H1 (cell line): ENCODE measurements around the gene MYO18A. TPM values are rescaled to one million over a fixed set of nuclear protein-coding genes. Genes with fewer than 3 reads are reported as not detected.
A peak's percentile ranks its signal among the peaks of the same experiment; 100 is the strongest.

Experiments
- CTCF ChIA-PET: fragments of 300-600 bp; sonication (Branson Sonifier 250); formaldehyde crosslinking; loops from one replicate; lab custom pipeline; 2021; ENCODE audit not compliant: partially characterized antibody; lab: Charles Lee
- POLR2A ChIA-PET: fragments of 300-600 bp; sonication (Branson Sonifier 250); formaldehyde crosslinking; loops from one replicate; lab custom pipeline; 2021; ENCODE audit warnings: inconsistent platforms; ENCODE audit not compliant: partially characterized antibody; lab: Charles Lee
- DNase-seq, 2 experiments: peaks; one replicate each; pipeline versions ENCODE4 v3.0.0 to v3.0.0-alpha.2; 2010 to 2022; ENCODE audit warnings: low spot score in 2 of 2, low read depth in 1 of 2, mixed read lengths in 1 of 2
- FAIRE-seq: peaks from 2 replicates; lab custom pipeline; 2011; peaks lifted over from hg19 to GRCh38; lab: Jason Lieb, UNC
- H2AFZ ChIP-seq: 2 replicates; pipeline ENCODE4 v1.8.1; 2012; ENCODE audit warnings: low read length, inconsistent platforms
- H2AK5ac ChIP-seq: 2 replicates; pipeline ENCODE4 v1.6.1; 2013; ENCODE audit warnings: low read depth, low read length
- H2BK120ac ChIP-seq: replicated peaks from 2 replicates; pipeline ENCODE3; 2013; ENCODE audit warnings: low read depth, low read length, inconsistent platforms
- H2BK12ac ChIP-seq: 2 replicates; pipeline ENCODE4 v1.6.1; 2013; ENCODE audit warnings: low read depth, low read length
- H2BK15ac ChIP-seq: 2 replicates; pipeline ENCODE4 v1.6.1; 2013; ENCODE audit warnings: low read length
- H2BK20ac ChIP-seq: 2 replicates; pipeline ENCODE4 v1.6.1; 2013; ENCODE audit warnings: low read length
- H2BK5ac ChIP-seq: 2 replicates; pipeline ENCODE4 v1.6.1; 2013; ENCODE audit warnings: low read depth, low read length
- H3K14ac ChIP-seq: 2 replicates; pipeline ENCODE4 v1.6.1; 2013; ENCODE audit warnings: inconsistent platforms; ENCODE audit not compliant: insufficient read length
- H3K18ac ChIP-seq: 2 replicates; pipeline ENCODE4 v1.6.1; 2013; ENCODE audit warnings: low read length; ENCODE audit errors: extremely low read depth
- H3K23ac ChIP-seq: 2 replicates; pipeline ENCODE4 v1.6.1; 2013; ENCODE audit warnings: inconsistent platforms; ENCODE audit not compliant: insufficient read length
- H3K23me2 ChIP-seq: 2 replicates; pipeline ENCODE4 v1.6.1; 2013; ENCODE audit warnings: low read depth, low read length
- H3K27ac ChIP-seq: 2 replicates; pipeline ENCODE4 v1.6.1; 2011; ENCODE audit warnings: low read depth, low read length, inconsistent platforms
- H3K27me3 ChIP-seq, 4 experiments: replicated peaks in 1 of 4; 1 replicate in 1 of 4; 2 replicates in 3 of 4; pipeline versions ENCODE4 v1.6.1 to v1.8.1; 2011 to 2013; ENCODE audit warnings: low read length in 3 of 4, mild to moderate bottlenecking in 3 of 4, inconsistent platforms in 2 of 4, mixed read lengths in 2 of 4, moderate library complexity in 1 of 4; ENCODE audit not compliant: control insufficient read depth in 3 of 4, insufficient read depth in 3 of 4; ENCODE audit errors: extremely low read depth in 1 of 4
- H3K36me3 ChIP-seq, 4 experiments: 2 replicates each; pipeline versions ENCODE4 v1.6.1 to v1.8.1; 2011 to 2013; ENCODE audit warnings: mild to moderate bottlenecking in 4 of 4, low read length in 3 of 4, moderate library complexity in 2 of 4, control low read depth in 1 of 4, inconsistent platforms in 1 of 4; ENCODE audit not compliant: insufficient read depth in 4 of 4, control insufficient read depth in 2 of 4
- H3K4ac ChIP-seq: replicated peaks from 2 replicates; pipeline ENCODE3; 2013; ENCODE audit warnings: low read length, low read depth, mixed read lengths, inconsistent platforms; ENCODE audit not compliant: insufficient read length
- H3K4me1 ChIP-seq, 4 experiments: replicated peaks in 1 of 4; 1 replicate in 1 of 4; 2 replicates in 3 of 4; pipeline versions ENCODE4 v1.6.1 to v1.8.1; 2011 to 2013; ENCODE audit warnings: low read length in 3 of 4, inconsistent platforms in 2 of 4, mixed read lengths in 1 of 4; ENCODE audit not compliant: insufficient read depth in 4 of 4, control insufficient read depth in 3 of 4
- H3K4me2 ChIP-seq, 2 experiments: 2 replicates each; pipeline versions ENCODE4 v1.6.1 to v1.8.1; 2011 to 2013; ENCODE audit warnings: low read depth in 2 of 2, low read length in 2 of 2, control low read depth in 1 of 2, inconsistent platforms in 1 of 2, mild to moderate bottlenecking in 1 of 2; ENCODE audit not compliant: insufficient read depth in 1 of 2
- H3K4me3 ChIP-seq, 4 experiments: fragments of 200-600, 300-600 bp in 1 of 4; sonication (generic), shearing (Covaris generic), sonication (Bioruptor Twin) in 1 of 4; 2 replicates each; pipeline versions ENCODE4 v1.5.1 to v1.8.1; 2011 to 2016; ENCODE audit warnings: low read length in 4 of 4, low read depth in 3 of 4, control low read depth in 2 of 4, inconsistent platforms in 2 of 4, mild to moderate bottlenecking in 2 of 4, mixed read lengths in 1 of 4, moderate library complexity in 1 of 4; ENCODE audit not compliant: insufficient read depth in 2 of 4; ENCODE audit errors: extremely low read depth in 1 of 4
- H3K56ac ChIP-seq: replicated peaks from 2 replicates; pipeline ENCODE3; 2013; ENCODE audit warnings: low read depth, mild to moderate bottlenecking, mixed read lengths, low read length, inconsistent platforms; ENCODE audit not compliant: insufficient read length
- H3K79me1 ChIP-seq: 2 replicates; pipeline ENCODE4 v1.6.1; 2013; ENCODE audit warnings: low read depth, low read length, control low read depth
- H3K79me2 ChIP-seq, 2 experiments: 2 replicates each; pipeline versions ENCODE4 v1.6.1 to v1.8.1; 2012 to 2013; ENCODE audit warnings: low read length in 2 of 2, mild to moderate bottlenecking in 2 of 2, inconsistent platforms in 1 of 2; ENCODE audit not compliant: insufficient read depth in 2 of 2, control insufficient read depth in 1 of 2
- H3K9ac ChIP-seq, 4 experiments: replicated peaks in 1 of 4; 1 replicate in 1 of 4; 2 replicates in 3 of 4; pipeline versions ENCODE4 v1.6.1 to v1.8.1; 2011 to 2013; ENCODE audit warnings: low read depth in 3 of 4, low read length in 3 of 4, control low read depth in 2 of 4, mild to moderate bottlenecking in 2 of 4, moderate library complexity in 2 of 4, inconsistent platforms in 1 of 4; ENCODE audit errors: extremely low read depth in 1 of 4
- H3K9me3 ChIP-seq, 2 experiments: 2 replicates each; pipeline versions ENCODE4 v1.6.1 to v1.8.1; 2012 to 2013; ENCODE audit warnings: mild to moderate bottlenecking in 2 of 2, moderate library complexity in 2 of 2, control low read depth in 1 of 2, inconsistent platforms in 1 of 2, low read depth in 1 of 2, low read length in 1 of 2, mixed read lengths in 1 of 2; ENCODE audit not compliant: insufficient read depth in 2 of 2
- H4K20me1 ChIP-seq, 2 experiments: replicated peaks in 1 of 2; 2 replicates each; pipeline versions ENCODE3 to v1.8.1; 2011 to 2013; ENCODE audit warnings: inconsistent platforms in 2 of 2, low read length in 2 of 2, mild to moderate bottlenecking in 1 of 2; ENCODE audit not compliant: insufficient read depth in 2 of 2, control insufficient read depth in 1 of 2
- H4K5ac ChIP-seq: 2 replicates; pipeline ENCODE4 v1.6.1; 2013; ENCODE audit warnings: low read length, low read depth, mixed read lengths, inconsistent platforms; ENCODE audit not compliant: insufficient read length
- H4K8ac ChIP-seq: 2 replicates; pipeline ENCODE4 v1.8.0; 2013; ENCODE audit warnings: mild to moderate bottlenecking, moderate library complexity, low read length, inconsistent platforms; ENCODE audit not compliant: insufficient read depth; ENCODE audit errors: extremely low read depth
- H4K91ac ChIP-seq: replicated peaks from 2 replicates; pipeline ENCODE3; 2013; ENCODE audit warnings: low read length, mixed read lengths, inconsistent platforms; ENCODE audit not compliant: insufficient read length
- CREB1 ChIP-seq: IDR thresholded peaks from 2 replicates; pipeline ENCODE4 v1.6.1; 2012; ENCODE audit warnings: inconsistent platforms
- CTCF ChIP-seq, 3 experiments: IDR thresholded peaks; 1 replicate in 2 of 3; 2 replicates in 1 of 3; pipeline versions ENCODE4 v1.5.1 to v1.6.1; 2011; ENCODE audit warnings: low read length in 3 of 3, mild to moderate bottlenecking in 3 of 3, inconsistent platforms in 2 of 3, low read depth in 1 of 3, moderate library complexity in 1 of 3; ENCODE audit not compliant: insufficient read depth in 1 of 3; ENCODE audit errors: control extremely low read depth in 1 of 3
- MAX ChIP-seq: IDR thresholded peaks from 2 replicates; pipeline ENCODE4 v1.6.1; 2012; ENCODE audit warnings: inconsistent platforms
- RAD21 ChIP-seq, 2 experiments: IDR thresholded peaks in 1 of 2; conservative IDR thresholded peaks in 1 of 2; 2 replicates each; pipeline ENCODE4 v1.6.1; 2011; ENCODE audit warnings: low read depth in 2 of 2, low read length in 2 of 2, improper control_type of control experiment in 1 of 2, inconsistent platforms in 1 of 2, mild to moderate bottlenecking in 1 of 2, moderate library complexity in 1 of 2
- SRF ChIP-seq: IDR thresholded peaks from 2 replicates; pipeline ENCODE4 v1.6.1; 2011; ENCODE audit warnings: mild to moderate bottlenecking, low read depth, low read length, moderate library complexity
- TAF1 ChIP-seq: IDR thresholded peaks from 2 replicates; pipeline ENCODE4 v1.6.1; 2011; ENCODE audit warnings: mild to moderate bottlenecking, low read depth, low read length
- WGBS, 2 experiments: shearing (Covaris generic) in 1 of 2; methylation state at CpG; one replicate each; pipeline versions ENCODE4 v1.1.6 to v1.1.7; 2013 to 2015; ENCODE audit warnings: low lambda C conversion rate in 2 of 2, mixed read lengths in 2 of 2, inconsistent platforms in 1 of 2, low coverage in 1 of 2, missing lambda C conversion rate in 1 of 2; ENCODE audit not compliant: insufficient replicate concordance in 2 of 2, insufficient coverage in 1 of 2, insufficient read length in 1 of 2; ENCODE audit errors: extremely low coverage in 1 of 2, missing lambda C conversion rate in 1 of 2; 5-methylcytosine and 5-hydroxymethylcytosine counted together
- polyA plus RNA-seq, 7 experiments: library from polyadenylated mRNA; depleted of rRNA in 3 of 7; stranded (reverse) in 5 of 7; unstranded in 2 of 7; fragments of >200 nt in 5 of 7; fragments of 200-250 nt in 2 of 7; gene quantifications; 1 replicate in 5 of 7; 2 replicates in 1 of 7; 4 replicates in 1 of 7; pipeline versions ENCODE4 v1.2.1 to v1.2.3, GENCODE V29; 2011 to 2013; ENCODE audit warnings: missing spikeins in 2 of 7, mixed read lengths in 2 of 7
- total RNA-seq: library from RNA; stranded (reverse); fragmentation: NEBNext Ultra II Directional; extraction: Animal tissue kit (Norgen Biotek cat#: 25700); gene quantifications from 2 replicates; pipeline ENCODE4 v1.2.1, GENCODE V29; 2021

The MYO18A gene
- total and polyA plus RNA-seq, 2 of the 8 experiments (the other 6 are each of a cell fraction or from before 2014, with no cell fraction given), result 7.6 to 43.8 TPM

- peak; percentile 98 for FAIRE-seq
- POLR2A ChIA-PET, result interaction anchor here (0.7 to 1.9 kb wide), 8 partner anchors 17 to 399 kb away, joined by 3 to 6 read pairs (median 4); partner anchors contain the start of gene PHF12
- 70% methylated on average over 16 of the region's 20 CpGs; no CpG with 5 or more reads in 1 of the 2 experiments for WGBS, 2 experiments
Observed at GRCh38 chr17:29115961-29116803, 64.0 kb downstream of the MYO18A start.

More at GRCh38 chr17:29115961-29116803, 64.0 kb downstream of the MYO18A start:
- no peaks in the 10 kb centered on the region for H3K27me3 ChIP-seq
- H4K8ac ChIP-seq, result peak overlapping the region; percentile 53; the same call in 1 of the 2 replicates
- no peak overlapping the region for H4K5ac ChIP-seq
- no peaks in the 10 kb centered on the region for H3K9me3 ChIP-seq
- no peak for TF ChIP-seq TAF1
- peak; percentile 8; the same call in 1 of the 2 replicates for TF ChIP-seq SRF
- TF ChIP-seq CTCF (IDR thresholded peaks at IDR 0.05; ENCODE audit: control extremely low read depth in 1 of 3, insufficient read depth in 1 of 3, low read depth in 1 of 3, low read length in 3 of 3), result peak; percentile 66 to 84 (median 77)
- peak; percentile 59 to 73 for TF ChIP-seq RAD21 (IDR thresholded peaks at IDR 0.05 in 1 of 2, conservative IDR thresholded peaks at IDR 0.05 in 1 of 2; ENCODE audit: low read depth in 2 of 2, low read length in 2 of 2)
- no peak for TF ChIP-seq CREB1
- TF ChIP-seq MAX, result peak; percentile 33; the same call in 1 of the 2 replicates
- no peaks in the 10 kb centered on the region for H3K23me2 ChIP-seq
- no peak overlapping the region for H4K91ac ChIP-seq
- no peak overlapping the region for H3K4me3 ChIP-seq
- H3K27ac ChIP-seq, result no peak overlapping the region
- DNase-seq, result peak; percentile 70 to 79
- no peaks in the 10 kb centered on the region for H3K79me2 ChIP-seq
- no peak overlapping the region for H2BK120ac ChIP-seq
- no peak overlapping the region for H3K14ac ChIP-seq
- H2AK5ac ChIP-seq, result no peak overlapping the region
- H3K4me1 ChIP-seq, result peaks cover 0 to 13% (median 8%) of the 10 kb centered on the region in 4 experiments; a peak in 6 of 7 replicates
- H2AFZ ChIP-seq, result no peak overlapping the region
- H3K79me1 ChIP-seq, result no peaks in the 10 kb centered on the region
- no peak overlapping the region for H3K4me2 ChIP-seq
- H3K23ac ChIP-seq, result no peak overlapping the region
- H3K56ac ChIP-seq, result no peak overlapping the region
- CTCF ChIA-PET, result interaction anchor here (0.6 to 19.8 kb wide), 40 partner anchors 9 to 441 kb away, joined by 3 to 548 read pairs (median 7); partner anchors contain the start of genes NEK8, PHF12, PIPOX and SEZ6
- no peaks in the 10 kb centered on the region for H4K20me1 ChIP-seq
- H3K36me3 ChIP-seq, result peaks cover 0 to 3% (median under 1%) of the 10 kb centered on the region in 4 experiments; a peak in 4 of 8 replicates
- H2BK5ac ChIP-seq, result 0 out of 2 replicates have a peak overlapping the region, but pooled peaks have one; percentile 49
- H3K4ac ChIP-seq, result no peak overlapping the region
- H3K18ac ChIP-seq, result peak overlapping the region; percentile 15; the same call in 1 of the 2 replicates
- peak overlapping the region; percentile 38 for H2BK15ac ChIP-seq
- no peak overlapping the region for H2BK12ac ChIP-seq
- no peak overlapping the region for H2BK20ac ChIP-seq
- H3K9ac ChIP-seq, result no peak overlapping the region
